Endothelial cell (in vitro differentiated cells): Measurements from ENCODE around the gene MAD1L1. TPM values are rescaled to one million over a fixed set of nuclear protein-coding genes. Genes with fewer than 3 reads are reported as not detected.

Experiments
- DNase-seq: peaks from one replicate; pipeline ENCODE4 v3.0.0; 2021; ENCODE audit warnings: low spot score
- H3K27ac Mint-ChIP-seq: one replicate; pipeline ENCODE4 v1.8.0; 2021; ENCODE audit warnings: mixed read lengths, inconsistent platforms; ENCODE audit not compliant: unreplicated experiment
- H3K27me3 Mint-ChIP-seq: one replicate; pipeline ENCODE4 v1.8.0; 2021; ENCODE audit warnings: mild to moderate bottlenecking, moderate library complexity, mixed read lengths, inconsistent platforms; ENCODE audit not compliant: unreplicated experiment
- H3K36me3 Mint-ChIP-seq: one replicate; pipeline ENCODE4 v1.8.0; 2021; ENCODE audit warnings: mild to moderate bottlenecking, low read depth, mixed read lengths, inconsistent platforms; ENCODE audit not compliant: unreplicated experiment
- H3K4me1 Mint-ChIP-seq: one replicate; pipeline ENCODE4 v1.8.0; 2021; ENCODE audit warnings: mild to moderate bottlenecking, mixed read lengths, inconsistent platforms; ENCODE audit not compliant: unreplicated experiment
- H3K4me3 Mint-ChIP-seq: one replicate; pipeline ENCODE4 v1.8.0; 2021; ENCODE audit warnings: mild to moderate bottlenecking, mixed read lengths, inconsistent platforms; ENCODE audit not compliant: unreplicated experiment
- H3K9me3 Mint-ChIP-seq: one replicate; pipeline ENCODE4 v1.8.0; 2021; ENCODE audit warnings: mixed read lengths, inconsistent platforms; ENCODE audit not compliant: unreplicated experiment
- CTCF ChIP-seq: fragments of 200-600 bp; sonication (generic); IDR thresholded peaks from one replicate; pipeline ENCODE4 v1.5.0; 2021; ENCODE audit warnings: antibody characterized with exemption; ENCODE audit not compliant: unreplicated experiment
- total RNA-seq: library from RNA; stranded (reverse); fragmentation: NEBNext Ultra II Directional; extraction: Animal tissue kit (Norgen Biotek cat#: 25700); gene quantifications from one replicate; pipeline ENCODE4 v1.2.1, GENCODE V29; 2021; ENCODE audit not compliant: unreplicated experiment

Gene MAD1L1
- total RNA-seq, 1 donor from 2014 or later = 43.3 TPM

GRCh38 chr7:2168615-2169311, 64.0 kb downstream of the MAD1L1 start:
- Mint-ChIP-seq H3K9me3 (no peaks in the 10 kb centered on the region), H3K36me3 (peaks cover 37% of the 10 kb centered on the region), H3K27me3 (peaks cover 12% of the 10 kb centered on the region), H3K4me1 (peaks cover 11% of the 10 kb centered on the region), H3K4me3 (no peak overlapping the region), H3K27ac (no peak overlapping the region)
- no peak for DNase-seq
- TF ChIP-seq CTCF = no peak

GRCh38 chr7:2166625-2167280, 66.0 kb downstream of the MAD1L1 start:
- no peak for DNase-seq

GRCh38 chr7:2165610-2166594, 66.8 kb downstream of the MAD1L1 start:
- Mint-ChIP-seq H3K27me3 (peaks cover 10% of the 10 kb centered on the region), H3K36me3 (peaks cover 21% of the 10 kb centered on the region), H3K27ac (no peak overlapping the region), H3K9me3 (no peaks in the 10 kb centered on the region), H3K4me3 (no peak overlapping the region), H3K4me1 (peaks cover 2% of the 10 kb centered on the region)
- TF ChIP-seq CTCF = no peak
- DNase-seq = no peak

More at GRCh38 chr7:2166625-2167280, 66.0 kb downstream of the MAD1L1 start:
- Mint-ChIP-seq H3K4me1 (peaks cover 2% of the 10 kb centered on the region), H3K4me3 (no peak overlapping the region), H3K9me3 (no peaks in the 10 kb centered on the region), H3K36me3 (peaks cover 27% of the 10 kb centered on the region), H3K27ac (no peak overlapping the region), H3K27me3 (peaks cover 16% of the 10 kb centered on the region)
- TF ChIP-seq CTCF = no peak

- Mint-ChIP-seq H3K4me1 (peaks cover 2% of the 10 kb centered on the region), H3K4me3 (no peak overlapping the region), H3K9me3 (no peaks in the 10 kb centered on the region), H3K27me3 (peaks cover 10% of the 10 kb centered on the region), H3K36me3 (peaks cover 14% of the 10 kb centered on the region), H3K27ac (no peak overlapping the region)
- no peak for TF ChIP-seq CTCF
- DNase-seq = no peak
Measured at GRCh38 chr7:2165239-2165609, 67.5 kb downstream of the MAD1L1 start.
